ENCODE data around the gene SH3TC1.

SH3TC1 gene

DNA sequence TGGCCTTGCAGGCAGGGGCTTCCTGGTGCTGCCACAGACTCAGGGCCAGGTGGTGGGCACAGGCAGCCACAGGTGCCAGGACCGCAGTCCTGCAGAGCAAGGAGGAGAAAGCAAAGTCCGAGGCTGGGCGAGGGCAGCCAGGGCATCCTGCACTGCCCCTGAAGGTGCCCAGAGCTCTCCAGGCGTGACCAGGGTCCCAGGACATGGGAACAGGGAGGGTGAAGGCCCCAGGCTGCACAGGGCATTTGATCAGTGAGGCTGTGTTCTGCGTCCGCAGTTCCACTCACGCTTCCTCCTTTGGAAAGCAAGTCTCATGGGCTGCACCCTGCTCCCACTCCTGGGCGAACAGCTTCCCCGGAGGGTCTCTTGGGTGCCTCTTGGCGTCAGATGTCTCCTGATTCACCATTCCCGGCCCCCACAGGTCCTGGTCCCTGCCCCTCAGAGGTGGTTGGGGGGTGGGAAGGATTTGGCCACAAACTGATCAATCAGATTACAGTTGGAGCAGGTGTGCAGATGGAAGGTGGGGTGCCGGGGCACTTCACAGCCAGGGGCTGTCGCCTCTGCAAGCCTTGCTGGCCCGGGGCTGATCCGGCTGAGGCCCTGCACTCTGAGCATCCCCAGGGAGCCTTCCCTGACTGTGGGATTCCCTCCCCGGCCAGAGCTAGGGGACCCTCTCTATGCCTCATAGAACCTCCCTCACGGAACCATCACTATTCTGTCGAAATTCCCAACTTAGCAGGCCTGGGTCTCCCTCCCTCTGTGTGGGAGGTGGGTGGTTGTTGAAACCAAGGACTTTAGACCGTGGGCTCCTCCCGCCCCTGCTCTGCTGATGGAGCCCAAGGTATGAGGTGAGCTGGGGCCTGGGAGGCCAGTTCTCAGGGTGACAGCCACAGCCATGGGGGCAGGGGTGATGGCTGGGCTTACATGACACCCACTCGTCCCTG lies 3.3 kb downstream of the SH3TC1 start:
- ATAC-seq (replicated peaks) (no peak), DNase-seq (no peak)
- Mint-ChIP-seq H3K27me3 (no peaks in the 10 kb centered on the region), H3K36me3 (ENCODE audit: insufficient read depth) (peaks cover 22% of the 10 kb centered on the region), H3K9me3 (no peaks in the 10 kb centered on the region), H3K4me1 (ENCODE audit: low read depth in 2 of 2) (peaks cover 37 to 47% of the 10 kb centered on the region in 2 donors), H3K4me3 (peak overlapping the region; percentile 92), H3K27ac (peak overlapping the region; percentile 86 to 95)

DNA sequence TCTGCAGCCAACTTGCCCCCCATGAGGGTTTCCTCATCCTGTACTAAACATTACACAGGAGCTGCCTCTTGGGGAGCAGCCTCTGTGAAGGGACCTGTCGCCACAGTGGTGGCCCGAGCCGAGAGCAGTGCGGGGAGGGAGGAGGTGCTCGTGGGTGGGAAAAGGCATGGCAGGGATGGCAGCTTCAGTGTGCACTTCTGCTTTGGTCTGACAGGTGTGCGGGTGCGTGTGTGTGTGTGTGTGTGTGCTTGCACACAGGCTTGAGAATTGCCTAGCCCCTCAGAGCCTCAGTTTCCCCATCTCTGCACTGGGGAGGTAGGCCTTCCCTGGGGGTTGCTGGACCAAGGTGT lies 3.9 kb downstream of the SH3TC1 start:
- H3K4me3 Mint-ChIP-seq = peak overlapping the region in 1 of 2 donors; percentile 92

DNA sequence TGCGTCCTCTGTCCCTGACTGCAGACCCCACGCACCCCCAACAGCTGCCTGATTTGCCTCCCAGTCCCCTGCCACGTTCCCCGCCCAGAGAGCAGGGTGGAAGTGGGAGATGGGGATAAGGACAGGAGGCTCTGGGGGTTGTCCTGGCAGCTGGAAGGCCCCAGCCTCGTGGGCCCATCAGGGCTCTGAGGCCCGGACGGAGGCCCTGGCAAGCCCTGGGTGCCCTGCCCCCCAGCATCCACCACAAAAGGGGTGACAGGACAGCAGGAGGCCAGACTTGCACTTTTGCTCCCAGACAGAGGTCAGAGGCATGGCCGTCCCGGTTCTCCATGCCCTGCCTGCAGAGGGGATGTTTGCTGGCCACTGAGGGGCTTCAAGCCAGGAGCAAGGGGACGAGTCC lies 4.7 kb downstream of the SH3TC1 start:
- Mint-ChIP-seq H3K9me3 (no peaks in the 10 kb centered on the region), H3K27me3 (no peaks in the 10 kb centered on the region), H3K27ac (no peak overlapping the region), H3K4me1 (ENCODE audit: low read depth in 2 of 2) (peaks cover 29 to 39% of the 10 kb centered on the region in 2 donors), H3K4me3 (no peak overlapping the region), H3K36me3 (ENCODE audit: insufficient read depth) (peaks cover 23% of the 10 kb centered on the region)
- no peak for ATAC-seq (replicated peaks)
- no peak for DNase-seq

More for the DNA sequence above, 3.9 kb downstream of the SH3TC1 start:
- ATAC-seq (replicated peaks) = no peak
- no peak for DNase-seq
- Mint-ChIP-seq H3K4me1 (ENCODE audit: low read depth in 2 of 2) (peaks cover 37 to 47% of the 10 kb centered on the region in 2 donors), H3K9me3 (no peaks in the 10 kb centered on the region), H3K36me3 (ENCODE audit: insufficient read depth) (peaks cover 22% of the 10 kb centered on the region), H3K27ac (peak overlapping the region in 1 of 2 donors; percentile 86), H3K27me3 (no peaks in the 10 kb centered on the region)

DNA sequence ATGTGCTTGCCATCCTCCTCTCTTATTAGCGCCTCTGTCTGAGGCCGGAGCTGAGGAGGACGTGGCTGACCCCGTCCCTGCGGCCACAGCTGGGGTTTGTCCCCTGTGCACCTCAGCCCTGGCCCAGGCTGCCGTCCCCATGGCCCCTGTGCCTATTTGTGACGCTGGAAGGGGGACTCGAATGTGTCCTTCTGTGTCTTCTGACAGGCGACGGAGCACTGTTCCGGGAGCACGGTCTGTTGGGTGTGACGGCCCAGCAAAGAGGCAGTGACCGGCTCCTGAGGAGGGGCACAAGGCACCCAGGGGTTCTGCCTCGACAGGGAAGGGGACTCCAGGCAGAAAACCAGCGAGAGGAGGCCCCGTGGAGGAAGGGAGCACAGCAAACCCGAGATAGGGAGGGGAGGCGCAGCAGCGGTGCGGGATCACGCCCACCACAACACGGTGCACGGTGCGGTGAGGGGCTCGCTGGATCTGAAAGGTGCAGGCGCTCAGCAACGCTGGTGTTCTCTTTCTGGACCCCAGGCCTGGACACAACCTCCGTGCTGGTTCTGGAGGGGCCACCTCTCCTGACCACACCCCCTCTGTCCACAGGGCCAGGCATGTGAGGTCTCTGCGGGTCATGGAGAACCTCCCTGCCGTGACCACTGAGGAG lies 5.6 kb downstream of the SH3TC1 start:
- H3K4me3 Mint-ChIP-seq = no peak overlapping the region

DNA sequence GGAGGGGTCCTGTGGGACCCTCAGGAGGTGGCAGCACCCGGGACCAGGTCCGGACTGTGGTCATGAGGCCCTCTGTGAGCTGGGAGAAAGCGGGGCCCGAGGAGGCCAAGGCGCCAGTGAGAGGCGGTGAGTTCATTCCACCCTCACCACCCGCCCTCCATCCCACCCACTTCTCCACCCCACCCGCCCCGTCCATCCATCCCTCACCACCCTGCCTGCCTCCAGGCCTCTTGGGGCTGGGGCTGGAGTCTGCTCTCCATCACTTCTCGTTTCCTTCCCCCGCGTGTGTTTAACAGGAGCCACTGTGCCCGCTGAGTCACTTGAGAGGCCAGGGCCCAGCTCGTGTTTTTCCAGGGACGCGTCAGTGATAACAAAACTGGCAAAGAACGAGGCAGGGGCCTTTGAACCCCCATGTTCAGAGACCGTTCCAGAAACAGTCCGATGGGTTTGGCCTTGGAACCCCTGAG lies 6.2 kb downstream of the SH3TC1 start:
- ATAC-seq (replicated peaks) (no peak), DNase-seq (no peak)
- Mint-ChIP-seq H3K27ac (peak overlapping the region in 1 of 2 donors; percentile 59), H3K4me1 (ENCODE audit: low read depth in 2 of 2) (peaks cover 23 to 29% of the 10 kb centered on the region in 2 donors), H3K4me3 (no peak overlapping the region), H3K27me3 (no peaks in the 10 kb centered on the region), H3K36me3 (ENCODE audit: insufficient read depth) (peaks cover 14% of the 10 kb centered on the region), H3K9me3 (no peaks in the 10 kb centered on the region)

More for the DNA sequence above, 5.6 kb downstream of the SH3TC1 start:
- Mint-ChIP-seq H3K4me1 (ENCODE audit: low read depth in 2 of 2) (peaks cover 28 to 32% of the 10 kb centered on the region in 2 donors), H3K27me3 (no peaks in the 10 kb centered on the region), H3K27ac (no peak overlapping the region), H3K36me3 (ENCODE audit: insufficient read depth) (peaks cover 18% of the 10 kb centered on the region), H3K9me3 (no peaks in the 10 kb centered on the region)
- DNase-seq (no peak), ATAC-seq (replicated peaks) (no peak)

DNA sequence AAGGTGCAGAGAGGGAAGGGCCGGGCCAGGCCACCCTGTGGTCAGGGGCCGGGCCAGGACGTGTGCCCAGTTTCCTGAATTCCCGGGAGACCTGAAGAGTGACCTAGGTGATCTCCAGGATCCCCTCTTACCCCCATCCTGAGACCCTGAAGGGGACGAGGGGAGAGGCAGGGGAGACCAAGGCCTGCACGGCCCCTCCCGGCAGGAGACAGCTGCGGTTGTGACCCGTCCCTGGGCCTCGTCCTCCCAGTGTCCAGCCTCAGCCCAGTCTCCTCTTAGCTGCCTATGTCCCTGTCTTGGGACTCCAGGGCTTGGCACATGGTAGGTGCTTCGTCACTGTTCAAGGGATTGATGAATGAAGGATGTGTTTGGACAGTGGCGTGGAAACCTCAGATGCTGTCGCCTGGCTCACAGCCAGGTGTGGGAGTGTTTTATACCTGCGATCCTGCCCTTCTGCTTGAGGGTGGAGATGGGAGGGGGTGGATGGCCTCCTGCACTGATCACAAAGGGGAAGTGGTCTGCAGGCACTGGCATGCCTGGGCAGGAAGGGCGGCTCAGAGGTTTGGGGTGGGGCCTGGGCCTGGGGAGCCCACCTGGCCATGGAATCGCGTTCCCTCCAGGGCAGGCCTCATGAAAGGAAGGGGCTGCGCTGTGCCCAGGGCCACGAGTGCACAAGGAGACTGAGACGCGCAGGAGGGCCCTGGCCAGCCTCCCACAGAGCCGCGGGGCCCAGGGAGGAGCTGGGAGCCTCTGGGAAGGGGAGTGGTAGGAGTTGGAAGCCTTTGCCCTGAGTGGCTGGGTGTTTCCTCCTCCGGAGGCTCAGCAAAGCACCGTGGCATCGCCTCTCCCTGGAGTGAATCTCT lies 6.9 kb downstream of the SH3TC1 start:
- Mint-ChIP-seq H3K4me1 (ENCODE audit: low read depth in 2 of 2) (peaks cover 18 to 28% of the 10 kb centered on the region in 2 donors), H3K36me3 (ENCODE audit: insufficient read depth) (peaks cover 14% of the 10 kb centered on the region), H3K9me3 (no peaks in the 10 kb centered on the region), H3K27ac (peak overlapping the region; percentile 49 to 59), H3K27me3 (no peaks in the 10 kb centered on the region), H3K4me3 (no peak overlapping the region)
- DNase-seq = no peak
- ATAC-seq (replicated peaks) = no peak

DNA sequence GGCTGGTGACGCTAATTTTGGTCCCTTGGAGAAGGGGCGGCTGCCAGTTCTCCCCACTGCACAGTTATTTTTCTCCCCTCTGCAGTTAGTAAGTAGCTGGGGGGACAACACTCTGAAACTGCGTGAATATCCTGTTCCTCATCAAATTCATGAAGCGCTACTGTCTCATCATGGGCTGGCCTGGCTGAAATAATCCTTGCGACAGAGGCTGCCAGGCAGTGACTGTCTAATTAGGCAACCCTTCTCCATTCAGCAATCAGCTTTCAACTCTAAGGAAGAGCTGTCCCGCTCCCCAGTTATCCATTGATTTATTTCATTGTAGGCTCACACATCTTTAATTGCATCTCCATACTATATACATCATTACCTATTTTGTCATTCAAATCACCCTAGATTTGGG lies 8.2 kb downstream of the SH3TC1 start:
- ATAC-seq (replicated peaks) (no peak), DNase-seq (no peak)
- H3K36me3 Mint-ChIP-seq (ENCODE audit: insufficient read depth) = peaks cover 14% of the 10 kb centered on the region
- peaks cover 9 to 16% of the 10 kb centered on the region in 2 donors for H3K4me1 Mint-ChIP-seq (ENCODE audit: low read depth in 2 of 2)
- no peak overlapping the region for H3K27ac Mint-ChIP-seq
- no peak overlapping the region for H3K4me3 Mint-ChIP-seq
- H3K9me3 Mint-ChIP-seq = no peaks in the 10 kb centered on the region
- no peaks in the 10 kb centered on the region for H3K27me3 Mint-ChIP-seq

DNA sequence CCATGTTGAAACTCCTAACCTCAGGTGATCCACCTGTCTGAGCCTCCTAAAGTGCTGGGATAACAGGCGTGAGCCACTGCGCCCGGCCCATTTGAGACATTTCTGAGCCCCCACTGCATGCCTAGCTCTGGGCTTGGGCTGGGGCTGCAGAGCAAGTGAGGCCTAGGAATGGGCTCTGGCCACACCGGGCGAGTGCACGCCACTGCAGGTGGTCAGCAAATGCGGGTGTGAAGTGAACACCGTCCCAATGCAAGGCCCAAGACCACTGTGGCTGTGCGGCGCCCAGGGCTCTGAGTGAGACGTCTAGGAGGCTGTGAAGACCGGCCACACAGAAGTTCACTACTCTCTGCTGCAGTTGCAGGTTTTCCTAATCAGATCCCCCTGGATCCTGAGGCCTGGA lies 9.5 kb downstream of the SH3TC1 start:
- Mint-ChIP-seq H3K36me3 (ENCODE audit: insufficient read depth) (peaks cover 14% of the 10 kb centered on the region), H3K4me3 (no peak overlapping the region), H3K27ac (no peak overlapping the region), H3K27me3 (no peaks in the 10 kb centered on the region), H3K4me1 (ENCODE audit: low read depth in 2 of 2) (peaks cover 9 to 13% of the 10 kb centered on the region in 2 donors), H3K9me3 (no peaks in the 10 kb centered on the region)
- no peak for DNase-seq
- ATAC-seq (replicated peaks) = no peak

DNA sequence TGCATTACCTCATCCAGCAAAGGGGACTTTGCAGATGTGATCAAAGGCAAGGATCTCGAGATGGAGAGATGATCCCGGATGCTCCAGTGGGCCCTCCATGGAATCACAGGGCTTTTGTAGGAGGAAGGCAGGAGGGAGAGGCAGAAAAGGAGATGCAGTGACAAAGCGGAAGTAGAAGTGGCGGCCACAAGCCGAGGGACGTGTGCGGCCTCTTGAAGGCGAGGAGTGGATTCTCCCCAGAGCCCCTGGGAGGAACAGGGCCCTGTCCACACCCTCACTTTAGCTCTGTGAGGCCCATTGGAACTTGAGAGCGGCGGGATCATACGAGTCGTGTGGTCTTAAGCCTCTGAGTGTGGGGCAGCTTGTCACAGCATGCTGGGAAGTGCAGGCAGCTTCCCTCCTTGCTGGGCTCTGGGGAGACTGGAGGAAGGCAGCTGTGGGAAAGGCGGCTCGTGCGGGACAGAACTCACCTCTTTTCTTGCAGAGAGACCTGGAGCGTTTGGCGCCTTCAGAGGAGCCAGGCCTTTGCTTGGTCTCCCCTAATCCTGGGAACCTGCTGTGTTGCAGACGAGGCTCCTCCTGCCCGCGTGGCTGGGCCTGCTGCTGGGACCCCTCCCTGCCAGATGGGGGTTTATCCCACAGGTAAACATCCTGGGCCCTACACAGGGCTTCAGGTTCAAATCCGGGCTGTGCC lies 10.2 kb downstream of the SH3TC1 start:
- H3K4me1 Mint-ChIP-seq (ENCODE audit: low read depth in 2 of 2) = peaks cover 9 to 11% of the 10 kb centered on the region in 2 donors
- H3K36me3 Mint-ChIP-seq (ENCODE audit: insufficient read depth) = peaks cover 18% of the 10 kb centered on the region
- ATAC-seq (replicated peaks) = no peak
- H3K27me3 Mint-ChIP-seq = no peaks in the 10 kb centered on the region
- H3K4me3 Mint-ChIP-seq = no peak overlapping the region
- no peaks in the 10 kb centered on the region for H3K9me3 Mint-ChIP-seq
- DNase-seq = no peak
- H3K27ac Mint-ChIP-seq = no peak overlapping the region

DNA sequence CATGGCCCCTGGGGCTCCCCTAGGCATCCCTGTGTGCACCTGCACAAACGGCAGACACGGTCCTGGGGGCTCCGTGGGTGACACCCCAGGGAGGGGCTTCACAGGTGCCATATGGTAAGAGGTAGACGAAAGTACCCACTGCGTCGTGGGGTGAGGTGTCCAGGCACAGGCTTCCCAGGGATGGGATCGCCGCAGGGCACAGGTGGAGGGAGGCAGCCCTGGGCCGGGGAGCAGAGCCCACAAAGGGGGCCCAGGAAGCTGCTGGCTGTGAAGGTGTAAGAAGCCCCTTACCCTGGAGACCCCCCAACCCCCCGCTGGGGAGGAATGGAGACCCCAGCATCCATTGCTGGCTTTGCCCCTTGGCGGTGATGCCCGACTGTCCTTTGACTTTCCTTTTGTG lies 10.9 kb downstream of the SH3TC1 start:
- H3K27me3 Mint-ChIP-seq = no peaks in the 10 kb centered on the region
- peaks cover 7 to 9% of the 10 kb centered on the region in 2 donors for H3K4me1 Mint-ChIP-seq (ENCODE audit: low read depth in 2 of 2)
- peaks cover 15% of the 10 kb centered on the region for H3K36me3 Mint-ChIP-seq (ENCODE audit: insufficient read depth)

DNA sequence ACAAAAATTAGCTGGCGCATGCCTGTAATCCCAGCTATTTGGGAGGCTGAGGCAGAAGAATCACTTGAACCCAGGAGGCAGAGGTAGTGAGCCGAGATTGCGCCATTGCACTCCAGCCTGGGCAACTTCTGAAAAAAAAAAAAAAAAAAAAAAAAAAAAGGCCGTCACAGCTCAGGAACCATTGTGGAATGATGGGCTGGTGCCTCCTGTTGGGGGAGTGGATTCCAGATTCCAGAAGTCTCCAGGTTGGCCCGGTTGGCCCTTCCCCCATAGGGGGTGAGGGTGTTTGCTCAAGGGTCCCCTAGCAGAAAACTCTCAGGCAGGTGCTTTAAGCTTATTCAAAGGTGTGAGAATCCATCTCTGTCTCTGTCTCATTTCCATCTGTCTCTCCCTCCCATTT lies 11.5 kb downstream of the SH3TC1 start:
- DNase-seq (no peak), ATAC-seq (replicated peaks) (no peak)
- peaks cover 4 to 9% of the 10 kb centered on the region in 2 donors for H3K4me1 Mint-ChIP-seq (ENCODE audit: low read depth in 2 of 2)

More for the DNA sequence above, 10.9 kb downstream of the SH3TC1 start:
- no peak for DNase-seq
- Mint-ChIP-seq H3K27ac (no peak overlapping the region), H3K9me3 (no peaks in the 10 kb centered on the region), H3K4me3 (no peak overlapping the region)
- ATAC-seq (replicated peaks) = no peak

DNA sequence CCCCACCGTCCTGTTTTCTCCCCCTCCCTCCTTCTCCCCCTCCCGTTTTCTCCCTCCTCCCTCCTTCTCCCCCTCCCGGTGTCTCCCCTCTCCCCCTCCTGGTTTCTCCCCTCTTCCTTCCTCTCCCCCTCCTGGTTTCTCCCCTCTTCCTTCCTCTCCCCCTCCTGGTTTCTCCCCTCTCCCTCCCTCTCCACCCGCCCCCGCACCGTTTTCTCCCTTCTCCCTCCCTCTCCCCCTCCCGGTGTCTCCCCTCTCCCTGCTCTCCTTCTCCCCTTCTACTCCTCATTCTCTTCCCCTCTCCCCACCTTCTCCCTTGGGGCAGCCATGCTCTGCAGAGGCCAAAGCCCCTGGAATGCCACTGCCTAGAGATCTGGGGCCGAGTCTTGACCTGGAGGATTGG lies 12.2 kb downstream of the SH3TC1 start:
- ATAC-seq (replicated peaks) (no peak), DNase-seq (no peak)
- H3K36me3 Mint-ChIP-seq (ENCODE audit: insufficient read depth) = peaks cover 18% of the 10 kb centered on the region
- no peak overlapping the region for H3K4me3 Mint-ChIP-seq
- no peaks in the 10 kb centered on the region for H3K9me3 Mint-ChIP-seq
- H3K27ac Mint-ChIP-seq = peak overlapping the region; percentile 52 to 60
- peaks cover 0 to 9% of the 10 kb centered on the region in 2 donors for H3K4me1 Mint-ChIP-seq (ENCODE audit: low read depth in 2 of 2)
- H3K27me3 Mint-ChIP-seq = no peaks in the 10 kb centered on the region

More for the DNA sequence above, 11.5 kb downstream of the SH3TC1 start:
- Mint-ChIP-seq H3K36me3 (ENCODE audit: insufficient read depth) (peaks cover 18% of the 10 kb centered on the region), H3K27me3 (no peaks in the 10 kb centered on the region), H3K27ac (no peak overlapping the region), H3K9me3 (no peaks in the 10 kb centered on the region), H3K4me3 (no peak overlapping the region)

All from effector memory CD8-positive, alpha-beta T cell (primary cell).